Measurements from ENCODE around the gene TREH.

Gene TREH

GRCh38 chr11:118663902-118664301 is 15.5 kb downstream of the TREH start:
- no peak for DNase-seq (ENCODE audit: low read depth in 2 of 2)

GRCh38 chr11:118663381-118663780 is 16.1 kb downstream of the TREH start:
- DNase-seq (ENCODE audit: low read depth in 2 of 2): no peak

GRCh38 chr11:118662401-118663271 is 16.8 kb downstream of the TREH start:
- no peak for DNase-seq (ENCODE audit: low read depth in 2 of 2)

GRCh38 chr11:118661425-118662301 is 17.8 kb downstream of the TREH start:
- DNase-seq (ENCODE audit: low read depth in 2 of 2): no peak

GRCh38 chr11:118660681-118661424 is 18.6 kb downstream of the TREH start:
- no peak for DNase-seq (ENCODE audit: low read depth in 2 of 2)

- no peak for DNase-seq (ENCODE audit: low read depth in 2 of 2)
These were observed 19.3 kb downstream of the TREH start for GRCh38 chr11:118659953-118660680.

- peak; percentile 88 to 94 for DNase-seq (ENCODE audit: low read depth in 2 of 2)
These were observed 20.0 kb downstream of the TREH start for GRCh38 chr11:118659314-118659952.

GRCh38 chr11:118658429-118659313 is 20.8 kb downstream of the TREH start:
- no peak for DNase-seq (ENCODE audit: low read depth in 2 of 2)

GRCh38 chr11:118657709-118658428 is 21.6 kb downstream of the TREH start:
- no peak for DNase-seq (ENCODE audit: low read depth in 2 of 2)

- DNase-seq (ENCODE audit: low read depth in 2 of 2): no peak
These were observed 22.2 kb downstream of the TREH start for GRCh38 chr11:118657238-118657637.

- DNase-seq (ENCODE audit: low read depth in 2 of 2): no peak
These were observed 22.8 kb downstream of the TREH start for GRCh38 chr11:118656563-118657165.

- no peak for DNase-seq (ENCODE audit: low read depth in 2 of 2)
These were observed 23.8 kb downstream of the TREH start for GRCh38 chr11:118655486-118656190.

GRCh38 chr11:118653684-118654390 is 25.6 kb downstream of the TREH start:
- no peak for DNase-seq (ENCODE audit: low read depth in 2 of 2)

GRCh38 chr11:118652681-118653181 is 26.7 kb downstream of the TREH start:
- no peak for DNase-seq (ENCODE audit: low read depth in 2 of 2)

GRCh38 chr11:118651820-118652219 is 27.6 kb downstream of the TREH start:
- DNase-seq (ENCODE audit: low read depth in 2 of 2): no peak

GRCh38 chr11:118650366-118650765 is 29.1 kb downstream of the TREH start:
- DNase-seq (ENCODE audit: low read depth in 2 of 2): no peak

GRCh38 chr11:118649941-118650340 is 29.5 kb downstream of the TREH start:
- no peak for DNase-seq (ENCODE audit: low read depth in 2 of 2)

Data from stimulated activated CD8-positive, alpha-beta memory T cell treated with anti-CD3 and anti-CD28 coated beads, Interleukin-2, amount 100 ng/mL, for 48 hours (primary cell).